CD4-positive, alpha-beta T cell (primary cell): ENCODE data around the gene PFDN1. TPM values are rescaled to one million over a fixed set of nuclear protein-coding genes. Genes with fewer than 3 reads are reported as not detected.

Source experiments
- ATAC-seq: fragments of 200-7000 bp; cut with Tn5 transposase; one replicate; pipeline ENCODE4 v1.10.0; 2022; ENCODE audit warnings: mild to moderate bottlenecking; ENCODE audit not compliant: poor library complexity
- CTCF ChIA-PET: fragments of 350-600 bp; sonication (Branson Sonifier 250); formaldehyde crosslinking; loops from one replicate; lab custom pipeline; 2021; ENCODE audit warnings: antibody characterized with exemption, inconsistent platforms; lab: Charles Lee
- POLR2A ChIA-PET: fragments of 350-600 bp; sonication (Branson Sonifier 250); formaldehyde crosslinking; loops from one replicate; lab custom pipeline; 2021; ENCODE audit warnings: antibody characterized with exemption, inconsistent platforms; lab: Charles Lee
- DNase-seq, 14 experiments: peaks; one replicate each; pipeline ENCODE4 v3.0.0-alpha.2; 2013 to 2020; ENCODE audit warnings: mixed read lengths in 2 of 14
- H3K27ac ChIP-seq, 2 donors: one replicate each; pipeline versions ENCODE4 v1.5.1 to v1.7.0; 2013; ENCODE audit warnings: low read length in 2 of 2, low read depth in 1 of 2, mild to moderate bottlenecking in 1 of 2
- H3K27me3 ChIP-seq, 2 experiments: 1 replicate in 1 of 2; 2 replicates in 1 of 2; pipeline versions ENCODE4 v1.6.1 to v1.7.0; 2013; ENCODE audit warnings: low read length in 2 of 2, control low read depth in 1 of 2, mild to moderate bottlenecking in 1 of 2, moderate library complexity in 1 of 2; ENCODE audit not compliant: insufficient read depth in 2 of 2, control insufficient read depth in 1 of 2
- H3K36me3 ChIP-seq: one replicate; pipeline ENCODE4 v1.6.1; 2013; ENCODE audit warnings: low read length, control low read depth; ENCODE audit not compliant: insufficient read depth
- H3K4me1 ChIP-seq: one replicate; pipeline ENCODE4 v1.6.1; 2013; ENCODE audit warnings: low read length, control low read depth; ENCODE audit not compliant: insufficient read depth
- H3K4me3 ChIP-seq: one replicate; pipeline ENCODE4 v1.5.1; 2013; ENCODE audit warnings: mild to moderate bottlenecking, low read length, moderate library complexity
- H3K9me3 ChIP-seq, 2 experiments: 1 replicate in 1 of 2; 2 replicates in 1 of 2; pipeline versions ENCODE4 v1.6.1 to v1.7.0; 2013; ENCODE audit warnings: low read length in 2 of 2, mild to moderate bottlenecking in 2 of 2, control low read depth in 1 of 2, moderate library complexity in 1 of 2; ENCODE audit not compliant: control insufficient read depth in 1 of 2, insufficient read depth in 1 of 2
- H3K27ac Mint-ChIP-seq: one replicate; pipeline ENCODE4 v1.8.0; 2020; ENCODE audit warnings: mixed read lengths
- H3K27me3 Mint-ChIP-seq: one replicate; pipeline ENCODE4 v1.8.0; 2021; ENCODE audit warnings: mixed read lengths
- H3K36me3 Mint-ChIP-seq: one replicate; pipeline ENCODE4 v1.8.0; 2021; ENCODE audit warnings: low read depth, mixed read lengths
- H3K4me1 Mint-ChIP-seq: one replicate; pipeline ENCODE4 v1.8.0; 2021; ENCODE audit warnings: low read depth, mixed read lengths
- H3K4me3 Mint-ChIP-seq: one replicate; pipeline ENCODE4 v1.8.0; 2020; ENCODE audit warnings: mild to moderate bottlenecking, mixed read lengths
- H3K9me3 Mint-ChIP-seq: one replicate; pipeline ENCODE4 v1.8.0; 2020; ENCODE audit warnings: mixed read lengths
- CTCF ChIP-seq: fragments of 200-600 bp; IDR thresholded peaks from one replicate; pipeline ENCODE4 v1.8.0; 2022; ENCODE audit warnings: antibody characterized with exemption, mild to moderate bottlenecking
- intact Hi-C, 2 experiments: fragments of 100-400 bp; cut with DNase I in 1 of 2; cut with micrococcal nuclease in 1 of 2; formaldehyde crosslinking; loops; one replicate each; pipeline versions ENCODE4 v1.15.1 to v1.9.0; 2023 to 2025; cut with DNase I, micrococcal nuclease
- total RNA-seq, 174 experiments: library from RNA in 2 of 174; stranded (reverse) in 2 of 174; gene quantifications; one replicate each; pipeline ENCODE4 v1.2.3 and lab custom pipeline; 2021 to 2026

PFDN1 gene
- total RNA-seq, 2 experiments from 2014 or later, result 21.3 to 22.0 TPM

GRCh38 chr5:140327589-140327988, 24.7 kb upstream of the PFDN1 start:
- H3K9me3 Mint-ChIP-seq, result no peaks in the 10 kb centered on the region
- CTCF ChIA-PET, result interaction anchor here (1.3 kb wide), 1 partner anchor 45 kb away, joined by 3 read pairs; no protein-coding TSS in a partner anchor
- DNase-seq, result no peak
- H3K4me1 ChIP-seq, result no peaks in the 10 kb centered on the region
- H3K4me3 Mint-ChIP-seq, result no peak overlapping the region
- ATAC-seq, result no peak
- H3K27ac ChIP-seq, result no peak overlapping the region
- no peaks in the 10 kb centered on the region for H3K4me1 Mint-ChIP-seq
- no peak for TF ChIP-seq CTCF
- H3K4me3 ChIP-seq, result no peak overlapping the region
- POLR2A ChIA-PET, result no interaction called here
- H3K36me3 Mint-ChIP-seq, result peaks cover 2% of the 10 kb centered on the region
- no peak overlapping the region for H3K27ac Mint-ChIP-seq
- no peaks in the 10 kb centered on the region for H3K27me3 ChIP-seq
- H3K36me3 ChIP-seq, result no peaks in the 10 kb centered on the region
- no peaks in the 10 kb centered on the region for H3K27me3 Mint-ChIP-seq
- intact Hi-C loops, result no loop called here
- no peaks in the 10 kb centered on the region for H3K9me3 ChIP-seq

GRCh38 chr5:140325486-140325885, 22.6 kb upstream of the PFDN1 start:
- Histone ChIP-seq H3K4me3 (no peak overlapping the region), H3K27ac (no peak overlapping the region), H3K9me3 (no peaks in the 10 kb centered on the region), H3K4me1 (no peaks in the 10 kb centered on the region), H3K36me3 (no peaks in the 10 kb centered on the region), H3K27me3 (no peaks in the 10 kb centered on the region)
- H3K27me3 Mint-ChIP-seq, result no peaks in the 10 kb centered on the region
- ChIA-PET POLR2A (no interaction called here), CTCF (interaction anchor here (1.5 kb wide), 1 partner anchor 86 kb away, joined by 3 read pairs; no protein-coding TSS in a partner anchor)
- TF ChIP-seq CTCF, result no peak
- H3K27ac Mint-ChIP-seq, result no peak overlapping the region
- no peaks in the 10 kb centered on the region for H3K4me1 Mint-ChIP-seq
- no peaks in the 10 kb centered on the region for H3K9me3 Mint-ChIP-seq
- H3K36me3 Mint-ChIP-seq, result no peaks in the 10 kb centered on the region
- no peak overlapping the region for H3K4me3 Mint-ChIP-seq
- intact Hi-C loops, result no loop called here
- DNase-seq (no peak), ATAC-seq (no peak)

GRCh38 chr5:140324617-140325241, 21.8 kb upstream of the PFDN1 start:
- ATAC-seq (no peak), DNase-seq (no peak)
- ChIA-PET POLR2A (no interaction called here), CTCF (interaction anchor here (1.5 kb wide), 1 partner anchor 85 kb away, joined by 3 read pairs; no protein-coding TSS in a partner anchor)
- TF ChIP-seq CTCF, result no peak
- no peak overlapping the region for H3K27ac Mint-ChIP-seq
- Histone ChIP-seq H3K27me3 (no peaks in the 10 kb centered on the region), H3K27ac (no peak overlapping the region), H3K4me1 (no peaks in the 10 kb centered on the region), H3K9me3 (no peaks in the 10 kb centered on the region), H3K36me3 (no peaks in the 10 kb centered on the region), H3K4me3 (no peak overlapping the region)
- H3K36me3 Mint-ChIP-seq, result no peaks in the 10 kb centered on the region
- no peaks in the 10 kb centered on the region for H3K27me3 Mint-ChIP-seq
- no peak overlapping the region for H3K4me3 Mint-ChIP-seq
- intact Hi-C loops, result no loop called here
- H3K9me3 Mint-ChIP-seq, result no peaks in the 10 kb centered on the region
- H3K4me1 Mint-ChIP-seq, result no peaks in the 10 kb centered on the region
